ENCODE results near the gene TBC1D1. TPM values are rescaled to one million over a fixed set of nuclear protein-coding genes. Genes with fewer than 3 reads are reported as not detected.

The TBC1D1 gene
- total and polyA plus RNA-seq, 2 experiments from 2014 or later, result 100.0 to 214 TPM

DNA sequence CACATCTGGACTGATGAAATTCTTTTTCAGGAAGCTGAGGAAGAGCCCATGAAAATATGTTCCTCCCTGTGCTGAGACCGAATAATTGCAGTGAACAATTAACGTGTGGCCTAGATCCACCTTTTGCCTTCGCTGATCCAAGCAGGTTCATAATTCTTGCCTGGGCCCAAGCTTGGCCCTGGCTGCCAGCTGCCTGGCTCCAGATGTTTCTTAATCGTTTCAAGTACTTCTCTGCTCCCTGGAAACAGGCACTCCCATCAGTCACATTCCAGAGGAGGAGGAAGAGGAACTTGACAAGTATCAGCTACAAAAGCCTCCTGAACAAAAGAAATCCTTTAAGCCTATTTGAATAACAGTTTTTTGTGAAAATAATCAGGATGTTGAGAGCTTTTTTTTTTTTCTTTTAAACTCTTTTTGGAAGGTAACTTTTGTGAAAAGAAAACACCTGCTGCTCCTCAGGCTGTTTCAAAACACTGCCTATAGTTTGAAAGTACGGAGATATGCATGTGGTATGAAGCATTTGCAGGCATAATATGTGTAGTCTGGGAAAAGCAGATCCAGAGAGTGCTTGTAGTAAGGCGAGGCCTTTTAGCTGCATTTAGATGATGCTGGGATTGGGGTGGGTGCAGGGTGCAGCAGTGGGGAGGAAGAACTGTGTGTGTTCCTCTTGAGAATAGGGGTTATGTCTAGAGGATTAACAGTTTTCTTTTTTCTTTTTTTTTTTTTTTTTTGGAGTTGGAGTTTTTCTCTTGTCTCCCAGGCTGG is 223.7 kb downstream of the TBC1D1 start:
- no peak overlapping the region for H3K27ac ChIP-seq
- DNase-seq (ENCODE audit: low read depth in 1 of 2, low spot score in 1 of 2), result peak; percentile 22 to 39

DNA sequence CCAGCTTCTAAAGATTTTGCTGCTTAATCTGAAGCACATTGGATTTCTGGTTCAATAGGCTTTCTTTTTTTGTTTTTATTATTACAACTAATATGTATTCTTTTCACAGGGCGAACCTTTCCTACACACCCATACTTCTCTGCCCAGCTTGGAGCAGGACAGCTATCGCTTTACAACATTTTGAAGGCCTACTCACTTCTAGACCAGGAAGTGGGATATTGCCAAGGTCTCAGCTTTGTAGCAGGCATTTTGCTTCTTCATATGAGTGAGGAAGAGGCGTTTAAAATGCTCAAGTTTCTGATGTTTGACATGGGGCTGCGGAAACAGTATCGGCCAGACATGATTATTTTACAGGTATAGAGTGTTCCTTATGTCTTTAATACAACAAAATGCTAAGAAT is 224.7 kb downstream of the TBC1D1 start:
- Histone ChIP-seq H3K4me3 (no peak overlapping the region), H3K9me3 (ENCODE audit: low read depth) (no peaks in the 10 kb centered on the region), H3K36me3 (no peaks in the 10 kb centered on the region), H3K27ac (no peak overlapping the region), H3K4me1 (ENCODE audit: low read depth) (peaks cover 23% of the 10 kb centered on the region), H3K27me3 (no peaks in the 10 kb centered on the region)
- TF ChIP-seq, protein P1, sequence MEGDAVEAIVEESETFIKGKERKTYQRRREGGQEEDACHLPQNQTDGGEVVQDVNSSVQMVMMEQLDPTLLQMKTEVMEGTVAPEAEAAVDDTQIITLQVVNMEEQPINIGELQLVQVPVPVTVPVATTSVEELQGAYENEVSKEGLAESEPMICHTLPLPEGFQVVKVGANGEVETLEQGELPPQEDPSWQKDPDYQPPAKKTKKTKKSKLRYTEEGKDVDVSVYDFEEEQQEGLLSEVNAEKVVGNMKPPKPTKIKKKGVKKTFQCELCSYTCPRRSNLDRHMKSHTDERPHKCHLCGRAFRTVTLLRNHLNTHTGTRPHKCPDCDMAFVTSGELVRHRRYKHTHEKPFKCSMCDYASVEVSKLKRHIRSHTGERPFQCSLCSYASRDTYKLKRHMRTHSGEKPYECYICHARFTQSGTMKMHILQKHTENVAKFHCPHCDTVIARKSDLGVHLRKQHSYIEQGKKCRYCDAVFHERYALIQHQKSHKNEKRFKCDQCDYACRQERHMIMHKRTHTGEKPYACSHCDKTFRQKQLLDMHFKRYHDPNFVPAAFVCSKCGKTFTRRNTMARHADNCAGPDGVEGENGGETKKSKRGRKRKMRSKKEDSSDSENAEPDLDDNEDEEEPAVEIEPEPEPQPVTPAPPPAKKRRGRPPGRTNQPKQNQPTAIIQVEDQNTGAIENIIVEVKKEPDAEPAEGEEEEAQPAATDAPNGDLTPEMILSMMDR (IDR thresholded peaks at IDR 0.05; ENCODE audit: low read depth, low read length), result no peak
- no peak for DNase-seq (ENCODE audit: low read depth in 1 of 2, low spot score in 1 of 2)

More for the DNA sequence above, 223.7 kb downstream of the TBC1D1 start:
- no peaks in the 10 kb centered on the region for H3K9me3 ChIP-seq (ENCODE audit: low read depth)
- H3K4me1 ChIP-seq (ENCODE audit: low read depth), result peaks cover 27% of the 10 kb centered on the region
- no peaks in the 10 kb centered on the region for H3K36me3 ChIP-seq
- no peaks in the 10 kb centered on the region for H3K27me3 ChIP-seq
- H3K4me3 ChIP-seq, result no peak overlapping the region
- TF ChIP-seq, protein P1 (IDR thresholded peaks at IDR 0.05; ENCODE audit: low read depth, low read length), result no peak

DNA sequence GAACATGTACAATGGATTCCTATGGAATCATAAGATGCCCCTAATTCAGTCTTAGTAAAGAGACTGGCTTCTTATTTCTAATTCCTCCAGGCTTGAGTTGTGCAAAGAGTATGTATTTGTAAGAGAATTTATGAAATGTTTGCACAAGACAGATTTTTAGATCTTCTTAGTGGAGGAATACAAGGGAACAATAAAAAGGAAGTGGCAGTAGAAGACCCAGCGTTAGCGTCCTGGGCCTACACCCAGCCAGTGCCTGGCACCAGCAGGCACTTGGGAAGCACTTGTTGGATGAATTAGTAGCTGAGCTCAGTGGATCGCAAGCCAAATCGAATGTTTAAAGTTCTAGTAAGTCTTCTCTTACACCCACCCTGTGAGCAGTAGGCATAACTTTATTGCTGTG is 226.7 kb downstream of the TBC1D1 start:
- no peaks in the 10 kb centered on the region for H3K27me3 ChIP-seq
- TF ChIP-seq, protein P1 (IDR thresholded peaks at IDR 0.05; ENCODE audit: low read depth, low read length), result no peak
- no peaks in the 10 kb centered on the region for H3K36me3 ChIP-seq
- no peak for DNase-seq (ENCODE audit: low read depth in 1 of 2, low spot score in 1 of 2)
- no peaks in the 10 kb centered on the region for H3K9me3 ChIP-seq (ENCODE audit: low read depth)
- H3K4me1 ChIP-seq (ENCODE audit: low read depth), result peaks cover 20% of the 10 kb centered on the region
- H3K27ac ChIP-seq, result no peak overlapping the region
- no peak overlapping the region for H3K4me3 ChIP-seq

DNA sequence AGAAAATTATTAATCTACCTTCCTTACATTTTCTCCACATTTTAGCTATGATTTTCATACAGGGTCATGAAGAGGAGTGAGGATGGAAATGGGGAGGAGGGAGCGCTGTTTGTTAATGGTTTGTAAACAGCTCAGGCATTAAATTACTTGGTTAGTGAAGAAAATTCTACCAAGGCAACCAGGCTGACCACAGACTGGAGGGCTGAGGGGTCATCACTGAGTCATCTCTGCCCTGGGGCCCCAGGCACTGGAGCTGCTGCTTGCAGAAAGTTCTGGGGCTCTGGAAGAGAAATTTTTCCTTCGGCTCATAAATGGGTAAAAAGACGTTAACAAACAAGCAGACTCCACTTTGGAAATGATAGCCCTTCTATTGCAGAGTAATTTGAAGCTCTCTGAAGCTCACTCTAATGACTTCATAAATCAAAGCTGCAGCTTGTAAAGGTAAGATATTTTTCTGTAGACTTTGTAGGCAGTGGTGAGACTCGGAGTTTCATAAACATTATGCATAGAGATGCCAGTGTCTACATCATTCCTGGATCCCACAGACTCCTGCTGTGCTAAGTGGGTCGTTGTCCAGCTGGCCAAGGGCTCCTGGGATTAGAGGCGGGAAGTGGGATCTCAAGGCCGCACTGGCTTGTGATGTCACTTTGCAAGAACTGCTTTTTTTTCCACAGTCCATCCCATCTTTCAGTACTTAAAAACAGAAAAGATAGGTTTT is 228.9 kb downstream of the TBC1D1 start:
- H3K27me3 ChIP-seq, result no peaks in the 10 kb centered on the region
- no peaks in the 10 kb centered on the region for H3K36me3 ChIP-seq
- no peak overlapping the region for H3K27ac ChIP-seq
- DNase-seq (ENCODE audit: low read depth in 1 of 2, low spot score in 1 of 2), result peak in 1 of 2 donors; percentile 62
- peaks cover 4% of the 10 kb centered on the region for H3K4me1 ChIP-seq (ENCODE audit: low read depth)
- H3K9me3 ChIP-seq (ENCODE audit: low read depth), result no peaks in the 10 kb centered on the region
- TF ChIP-seq, protein P1 (IDR thresholded peaks at IDR 0.05; ENCODE audit: low read depth, low read length), result no peak
- H3K4me3 ChIP-seq, result no peak overlapping the region

DNA sequence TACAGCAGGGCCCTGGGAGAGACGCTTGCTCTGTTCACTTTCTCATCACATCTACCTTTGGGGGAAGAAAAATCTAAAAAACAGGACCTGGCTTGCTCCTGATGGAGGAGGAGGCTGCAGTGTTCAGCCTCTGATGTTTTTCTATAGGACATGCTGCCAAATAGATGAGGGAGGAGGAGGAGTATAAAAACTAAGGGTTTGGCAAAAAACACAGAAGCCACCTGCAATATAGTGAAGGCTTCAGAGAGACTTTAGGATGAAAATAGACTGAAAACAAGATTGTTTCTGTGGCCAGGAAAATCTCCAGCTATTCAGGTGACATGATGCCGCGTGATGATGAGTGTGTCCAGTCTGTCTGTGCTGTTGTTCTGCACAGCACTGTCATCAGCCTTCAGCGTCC is 229.9 kb downstream of the TBC1D1 start:
- TF ChIP-seq, protein P1 (IDR thresholded peaks at IDR 0.05; ENCODE audit: low read depth, low read length), result no peak
- Histone ChIP-seq H3K4me1 (ENCODE audit: low read depth) (peaks cover 4% of the 10 kb centered on the region), H3K9me3 (ENCODE audit: low read depth) (no peaks in the 10 kb centered on the region), H3K27ac (no peak overlapping the region), H3K4me3 (no peak overlapping the region), H3K36me3 (no peaks in the 10 kb centered on the region), H3K27me3 (no peaks in the 10 kb centered on the region)
- DNase-seq (ENCODE audit: low read depth in 1 of 2, low spot score in 1 of 2), result no peak

All from cardiac muscle cell (in vitro differentiated cells and primary cell).